Neural cell (in vitro differentiated cells): ENCODE data around the gene TMEM175. TPM values are rescaled to one million over a fixed set of nuclear protein-coding genes. Genes with fewer than 3 reads are reported as not detected.

Experiments
- H2AFZ ChIP-seq: fragments of 200-600, 300-800 bp; sonication (generic), shearing (Covaris generic); 2 replicates; pipeline ENCODE4 v1.6.0; 2014; ENCODE audit warnings: low read depth, mild to moderate bottlenecking, antibody characterized with exemption, low read length, moderate library complexity
- H3F3A ChIP-seq: fragments of 200-600 bp; shearing (Covaris generic); 2 replicates; pipeline ENCODE4 v1.6.1; 2016; ENCODE audit warnings: mild to moderate bottlenecking, moderate library complexity, mixed read lengths, antibody characterized with exemption, low read length; ENCODE audit not compliant: insufficient read depth, poor library complexity, severe bottlenecking
- H3K27ac ChIP-seq: fragments of 200-600, 300-800 bp; sonication (generic), shearing (Covaris generic); 2 replicates; pipeline ENCODE4 v1.5.1; 2014; ENCODE audit warnings: mild to moderate bottlenecking, low read length, moderate library complexity
- H3K27me3 ChIP-seq: fragments of 300-800, 200-600 bp; sonication (generic), shearing (Covaris generic); 2 replicates; pipeline ENCODE4 v1.6.0; 2014; ENCODE audit warnings: mild to moderate bottlenecking, low read depth, low read length, moderate library complexity; ENCODE audit not compliant: insufficient read depth
- H3K36me3 ChIP-seq: fragments of 300-800, 200-600 bp; sonication (generic), shearing (Covaris generic); 2 replicates; pipeline ENCODE4 v1.5.1; 2014; ENCODE audit warnings: mild to moderate bottlenecking, antibody characterized with exemption, low read length, moderate library complexity; ENCODE audit not compliant: insufficient read depth
- H3K4me2 ChIP-seq: fragments of 300-800, 200-600 bp; sonication (generic), shearing (Covaris generic); 2 replicates; pipeline ENCODE4 v1.6.0; 2014; ENCODE audit warnings: mild to moderate bottlenecking, low read length
- H3K4me3 ChIP-seq: fragments of 300-800, 200-600 bp; sonication (generic), shearing (Covaris generic); 2 replicates; pipeline ENCODE4 v1.5.1; 2014; ENCODE audit warnings: mild to moderate bottlenecking, low read length, moderate library complexity
- H3K79me2 ChIP-seq: fragments of 200-600 bp; shearing (Covaris generic); replicated peaks from 2 replicates; pipeline ENCODE4 v1.6.0; 2014; ENCODE audit warnings: mild to moderate bottlenecking, low read length, moderate library complexity; ENCODE audit not compliant: insufficient read depth
- H3K9ac ChIP-seq: fragments of 300-800, 200-600 bp; sonication (generic), shearing (Covaris generic); 2 replicates; pipeline ENCODE4 v1.6.1; 2016; ENCODE audit warnings: mild to moderate bottlenecking, low read length, mixed read lengths
- H3K9me2 ChIP-seq: fragments of 200-600 bp; shearing (Covaris generic); 2 replicates; pipeline ENCODE4 v1.6.1; 2016; ENCODE audit warnings: mild to moderate bottlenecking, low read length, mixed read lengths; ENCODE audit not compliant: insufficient read depth
- H3K9me3 ChIP-seq: fragments of 200-600, 300-800 bp; sonication (generic), shearing (Covaris generic); 2 replicates; pipeline ENCODE4 v1.6.1; 2016; ENCODE audit warnings: mild to moderate bottlenecking, mixed run types, low read length, moderate library complexity, mixed read lengths
- H4K20me1 ChIP-seq: fragments of 200-600 bp; shearing (Covaris generic); 2 replicates; pipeline ENCODE4 v1.6.1; 2016; ENCODE audit warnings: mild to moderate bottlenecking, mixed run types; ENCODE audit not compliant: insufficient read depth
- EP300 ChIP-seq: fragments of 450-650 bp; conservative IDR thresholded peaks from 2 replicates; pipeline ENCODE4 v1.6.1; 2014; ENCODE audit warnings: antibody characterized with exemption, mild to moderate bottlenecking, moderate library complexity; ENCODE audit not compliant: poor library complexity, severe bottlenecking
- EZH2 ChIP-seq: fragments of 200-600, 300-800 bp; shearing (Covaris generic), sonication (generic); IDR thresholded peaks from 2 replicates; pipeline ENCODE4 v1.6.1; 2014; ENCODE audit warnings: antibody characterized with exemption, low read length, borderline replicate concordance, mild to moderate bottlenecking; ENCODE audit not compliant: insufficient read depth, poor library complexity, severe bottlenecking
- MXI1 ChIP-seq: fragments of 450-650 bp; conservative IDR thresholded peaks from 2 replicates; pipeline ENCODE4 v1.6.1; 2014; ENCODE audit warnings: antibody characterized with exemption, mild to moderate bottlenecking; ENCODE audit not compliant: poor library complexity, severe bottlenecking
- POLR2AphosphoS5 ChIP-seq: IDR thresholded peaks from 2 replicates; pipeline ENCODE4 v1.6.1; 2012
- RAD21 ChIP-seq: fragments of 450-650 bp; conservative IDR thresholded peaks from 2 replicates; pipeline ENCODE4 v1.6.1; 2014; ENCODE audit warnings: antibody characterized with exemption, mild to moderate bottlenecking, moderate library complexity
- SMC3 ChIP-seq: fragments of 450-650 bp; conservative IDR thresholded peaks from 2 replicates; pipeline ENCODE4 v1.6.1; 2014; ENCODE audit warnings: antibody characterized with exemption, mild to moderate bottlenecking, moderate library complexity; ENCODE audit not compliant: poor library complexity
- TAF1 ChIP-seq: IDR thresholded peaks from 2 replicates; pipeline ENCODE4 v1.6.1; 2012; ENCODE audit warnings: low read depth
- polyA minus RNA-seq: library from RNA; depleted of rRNA, polyadenylated mRNA; stranded (reverse); fragments of >200 nt; gene quantifications from 2 replicates; pipeline ENCODE4 v1.2.3, GENCODE V29; 2014
- polyA plus RNA-seq: library from polyadenylated mRNA; depleted of rRNA; stranded (reverse); fragments of >200 nt; gene quantifications from 2 replicates; pipeline ENCODE4 v1.2.3, GENCODE V29; 2014
- TF ChIP-seq, protein P1 (sequence below): IDR thresholded peaks from 2 replicates; pipeline ENCODE4 v1.6.1; 2012; ENCODE audit warnings: borderline replicate concordance
- TF ChIP-seq, protein P2 (sequence below): fragments of 450-650 bp; IDR thresholded peaks from 2 replicates; pipeline ENCODE4 v1.5.1; 2014; ENCODE audit warnings: antibody characterized with exemption, mild to moderate bottlenecking, moderate library complexity; ENCODE audit not compliant: poor library complexity, severe bottlenecking

TMEM175 gene, protein sequence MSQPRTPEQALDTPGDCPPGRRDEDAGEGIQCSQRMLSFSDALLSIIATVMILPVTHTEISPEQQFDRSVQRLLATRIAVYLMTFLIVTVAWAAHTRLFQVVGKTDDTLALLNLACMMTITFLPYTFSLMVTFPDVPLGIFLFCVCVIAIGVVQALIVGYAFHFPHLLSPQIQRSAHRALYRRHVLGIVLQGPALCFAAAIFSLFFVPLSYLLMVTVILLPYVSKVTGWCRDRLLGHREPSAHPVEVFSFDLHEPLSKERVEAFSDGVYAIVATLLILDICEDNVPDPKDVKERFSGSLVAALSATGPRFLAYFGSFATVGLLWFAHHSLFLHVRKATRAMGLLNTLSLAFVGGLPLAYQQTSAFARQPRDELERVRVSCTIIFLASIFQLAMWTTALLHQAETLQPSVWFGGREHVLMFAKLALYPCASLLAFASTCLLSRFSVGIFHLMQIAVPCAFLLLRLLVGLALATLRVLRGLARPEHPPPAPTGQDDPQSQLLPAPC
- polyA plus RNA-seq (36.9 and 38.0 TPM in 2 replicates), polyA minus RNA-seq (19.0 and 20.4 TPM in 2 replicates)

GRCh38 chr4:931960-932712 is at the start of gene TMEM175, which contains the start of gene GAK:
TMEM175 (plus strand) TSS chr4:932460; CDS start chr4:947740, 15,280 bp downstream.
GAK (minus strand) TSS chr4:932316; CDS start chr4:932187, 129 bp downstream.
- peaks cover 29% of the 10 kb centered on the region for H3K79me2 ChIP-seq
- H4K20me1 ChIP-seq: no peaks in the 10 kb centered on the region
- H2AFZ ChIP-seq: peak within 1 kb of the TSS; percentile 70
- no peaks in the 10 kb centered on the region for H3K9me2 ChIP-seq
- no peaks in the 10 kb centered on the region for H3F3A ChIP-seq
- H3K9me3 ChIP-seq: no peaks in the 10 kb centered on the region
- H3K4me3 ChIP-seq: peak within 1 kb of the TSS; percentile 79
- H3K4me2 ChIP-seq: peak within 1 kb of the TSS; percentile 84
- TF ChIP-seq POLR2AphosphoS5 (peak; percentile 93), EZH2 (no peak), EP300 (peak; percentile 74), SMC3 (peak; percentile 40), MXI1 (peak; percentile 92), TAF1 (peak; percentile 73), RAD21 (peak; percentile 57)
- TF ChIP-seq, protein P1, sequence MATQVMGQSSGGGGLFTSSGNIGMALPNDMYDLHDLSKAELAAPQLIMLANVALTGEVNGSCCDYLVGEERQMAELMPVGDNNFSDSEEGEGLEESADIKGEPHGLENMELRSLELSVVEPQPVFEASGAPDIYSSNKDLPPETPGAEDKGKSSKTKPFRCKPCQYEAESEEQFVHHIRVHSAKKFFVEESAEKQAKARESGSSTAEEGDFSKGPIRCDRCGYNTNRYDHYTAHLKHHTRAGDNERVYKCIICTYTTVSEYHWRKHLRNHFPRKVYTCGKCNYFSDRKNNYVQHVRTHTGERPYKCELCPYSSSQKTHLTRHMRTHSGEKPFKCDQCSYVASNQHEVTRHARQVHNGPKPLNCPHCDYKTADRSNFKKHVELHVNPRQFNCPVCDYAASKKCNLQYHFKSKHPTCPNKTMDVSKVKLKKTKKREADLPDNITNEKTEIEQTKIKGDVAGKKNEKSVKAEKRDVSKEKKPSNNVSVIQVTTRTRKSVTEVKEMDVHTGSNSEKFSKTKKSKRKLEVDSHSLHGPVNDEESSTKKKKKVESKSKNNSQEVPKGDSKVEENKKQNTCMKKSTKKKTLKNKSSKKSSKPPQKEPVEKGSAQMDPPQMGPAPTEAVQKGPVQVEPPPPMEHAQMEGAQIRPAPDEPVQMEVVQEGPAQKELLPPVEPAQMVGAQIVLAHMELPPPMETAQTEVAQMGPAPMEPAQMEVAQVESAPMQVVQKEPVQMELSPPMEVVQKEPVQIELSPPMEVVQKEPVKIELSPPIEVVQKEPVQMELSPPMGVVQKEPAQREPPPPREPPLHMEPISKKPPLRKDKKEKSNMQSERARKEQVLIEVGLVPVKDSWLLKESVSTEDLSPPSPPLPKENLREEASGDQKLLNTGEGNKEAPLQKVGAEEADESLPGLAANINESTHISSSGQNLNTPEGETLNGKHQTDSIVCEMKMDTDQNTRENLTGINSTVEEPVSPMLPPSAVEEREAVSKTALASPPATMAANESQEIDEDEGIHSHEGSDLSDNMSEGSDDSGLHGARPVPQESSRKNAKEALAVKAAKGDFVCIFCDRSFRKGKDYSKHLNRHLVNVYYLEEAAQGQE: peak; percentile 75
- TF ChIP-seq, protein P2, sequence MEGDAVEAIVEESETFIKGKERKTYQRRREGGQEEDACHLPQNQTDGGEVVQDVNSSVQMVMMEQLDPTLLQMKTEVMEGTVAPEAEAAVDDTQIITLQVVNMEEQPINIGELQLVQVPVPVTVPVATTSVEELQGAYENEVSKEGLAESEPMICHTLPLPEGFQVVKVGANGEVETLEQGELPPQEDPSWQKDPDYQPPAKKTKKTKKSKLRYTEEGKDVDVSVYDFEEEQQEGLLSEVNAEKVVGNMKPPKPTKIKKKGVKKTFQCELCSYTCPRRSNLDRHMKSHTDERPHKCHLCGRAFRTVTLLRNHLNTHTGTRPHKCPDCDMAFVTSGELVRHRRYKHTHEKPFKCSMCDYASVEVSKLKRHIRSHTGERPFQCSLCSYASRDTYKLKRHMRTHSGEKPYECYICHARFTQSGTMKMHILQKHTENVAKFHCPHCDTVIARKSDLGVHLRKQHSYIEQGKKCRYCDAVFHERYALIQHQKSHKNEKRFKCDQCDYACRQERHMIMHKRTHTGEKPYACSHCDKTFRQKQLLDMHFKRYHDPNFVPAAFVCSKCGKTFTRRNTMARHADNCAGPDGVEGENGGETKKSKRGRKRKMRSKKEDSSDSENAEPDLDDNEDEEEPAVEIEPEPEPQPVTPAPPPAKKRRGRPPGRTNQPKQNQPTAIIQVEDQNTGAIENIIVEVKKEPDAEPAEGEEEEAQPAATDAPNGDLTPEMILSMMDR: peak; percentile 42
- no peaks in the 10 kb centered on the region for H3K36me3 ChIP-seq
- H3K9ac ChIP-seq: peak within 1 kb of the TSS; percentile 96
- no peaks in the 10 kb centered on the region for H3K27me3 ChIP-seq
- H3K27ac ChIP-seq: peak within 1 kb of the TSS; percentile 85

GRCh38 chr4:882646-883045 is 49.6 kb upstream of the TMEM175 start:
- H2AFZ ChIP-seq: no peak overlapping the region
- TF ChIP-seq, protein P2: no peak
- TF ChIP-seq EZH2 (no peak), POLR2AphosphoS5 (no peak), EP300 (no peak), TAF1 (no peak), MXI1 (no peak), SMC3 (no peak), RAD21 (no peak)
- TF ChIP-seq, protein P1: no peak
- H3K9ac ChIP-seq: no peak overlapping the region

More at GRCh38 chr4:882646-883045, 49.6 kb upstream of the TMEM175 start:
- Histone ChIP-seq H3K36me3 (no peaks in the 10 kb centered on the region), H3K4me2 (no peak overlapping the region), H3K4me3 (no peak overlapping the region), H3K79me2 (no peaks in the 10 kb centered on the region), H3F3A (no peaks in the 10 kb centered on the region), H3K9me2 (no peaks in the 10 kb centered on the region), H4K20me1 (no peaks in the 10 kb centered on the region), H3K27me3 (no peaks in the 10 kb centered on the region), H3K27ac (no peak overlapping the region), H3K9me3 (no peaks in the 10 kb centered on the region)
